Measurements from ENCODE around the gene SLC8A3. TPM values are rescaled to one million over a fixed set of nuclear protein-coding genes. Genes with fewer than 3 reads are reported as not detected.

The SLC8A3 gene
- total RNA-seq, 1 experiment from 2014 or later = not detected

DNA sequence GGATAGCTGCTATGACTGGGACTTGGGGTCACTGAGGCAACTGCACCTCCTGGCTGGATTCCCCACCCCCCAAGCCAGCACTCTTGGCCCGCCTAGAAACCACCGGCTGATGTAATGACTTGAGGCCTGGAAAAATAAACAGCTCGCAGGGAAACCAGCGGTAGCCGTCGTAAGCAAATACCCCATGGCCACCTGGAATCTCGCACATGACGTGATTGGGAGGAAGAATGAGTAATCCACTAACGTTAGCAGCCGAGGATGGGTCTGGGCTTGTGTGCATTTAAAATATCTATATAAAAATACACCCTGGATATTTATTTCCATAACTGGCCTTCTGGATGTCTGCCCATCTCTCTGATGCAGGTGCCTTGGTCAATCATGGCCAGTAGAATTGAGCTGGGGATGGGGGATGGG, 189.5 kb downstream of the SLC8A3 start:
- in situ Hi-C loops (cut with HindIII; ENCODE audit: low pct_unique_long_range_greater_than_20kb, low sequenced_read_pairs) = no loop called here
- no peak for DNase-seq (ENCODE audit: low read depth, low spot score)

DNA sequence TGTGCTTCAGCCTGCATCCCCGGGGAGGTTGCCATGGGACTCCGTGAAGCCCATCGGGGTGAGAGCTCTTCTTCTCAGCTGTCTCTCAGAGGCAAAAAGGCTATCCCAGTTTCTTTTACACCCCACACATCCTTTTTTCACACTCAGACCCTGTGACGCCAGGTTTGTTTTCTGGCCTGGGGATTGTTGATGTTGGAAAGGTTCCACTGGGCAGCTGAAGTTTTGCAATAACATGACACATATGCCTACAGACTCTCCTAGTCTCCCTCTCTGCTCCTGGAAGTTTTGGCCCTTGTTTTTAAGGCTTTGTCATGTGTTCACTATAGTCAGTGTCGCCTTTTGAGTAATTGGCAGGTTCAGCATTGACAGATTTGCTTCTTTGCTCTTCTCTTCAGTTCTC, 190.9 kb downstream of the SLC8A3 start:
- DNase-seq (ENCODE audit: low read depth, low spot score) = no peak
- in situ Hi-C loops (cut with HindIII; ENCODE audit: low pct_unique_long_range_greater_than_20kb, low sequenced_read_pairs) = no loop called here

DNA sequence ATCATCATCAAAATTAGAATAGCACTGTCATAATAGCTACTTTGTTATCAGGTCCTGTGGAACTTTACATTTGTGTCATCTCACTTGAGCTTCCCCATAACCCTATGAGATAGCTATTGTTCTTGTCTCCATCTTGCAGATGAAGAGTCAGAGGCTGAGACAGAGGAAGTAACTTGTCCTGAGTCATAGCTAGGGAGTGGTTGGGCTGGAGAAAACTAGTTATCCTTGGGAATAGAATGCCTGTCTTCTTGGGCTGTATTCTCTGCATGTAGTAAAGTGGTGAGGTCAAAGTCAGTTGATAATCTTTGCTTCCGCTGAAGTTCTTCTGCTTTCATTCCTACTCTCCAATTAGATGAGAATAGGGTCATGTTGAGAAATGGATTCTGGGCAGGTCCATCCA, 192.5 kb downstream of the SLC8A3 start:
- no peak for DNase-seq (ENCODE audit: low read depth, low spot score)
- in situ Hi-C loops (cut with HindIII; ENCODE audit: low pct_unique_long_range_greater_than_20kb, low sequenced_read_pairs) = no loop called here

Other genes with a start within 250 kb of the SLC8A3 start
- gene COX16, start 170.7 kb upstream of the SLC8A3 start, total RNA-seq (2014; rRNA removed; shearing (Covaris generic)) = 46.3 and 60.1 TPM in 2 replicates
- 19.9 and 22.3 TPM in 2 replicates for gene SYNJ2BP, start 228.1 kb upstream of the SLC8A3 start, total RNA-seq (2014; rRNA removed; shearing (Covaris generic))

Data from SK-MEL-5 (cell line).